ENCODE measurements around the gene MFNG. TPM values are rescaled to one million over a fixed set of nuclear protein-coding genes. Genes with fewer than 3 reads are reported as not detected.

MFNG gene
- total and polyA plus RNA-seq, 2 donors (not counting 1 experiment from before 2014, with no cell fraction given) = 0.15 TPM; not detected in 1

GRCh38 chr22:37467391-37467955 lies 18.7 kb downstream of the MFNG start:
- H3K4me3 ChIP-seq (replicated peaks in 1 of 4; ENCODE audit: control extremely low read depth in 1 of 4, insufficient read depth in 1 of 4, low read depth in 3 of 4, low read length in 4 of 4) = no peak overlapping the region
- DNase-seq (ENCODE audit: low read depth in 2 of 2) = no peak
- H3K9me3 ChIP-seq (ENCODE audit: control insufficient read depth, insufficient read depth, low read depth, low read length) = no peaks in the 10 kb centered on the region
- H4K20me1 ChIP-seq (ENCODE audit: control insufficient read depth, extremely low read depth, insufficient read depth, low read length) = no peaks in the 10 kb centered on the region
- no peak for TF ChIP-seq EZH2 (IDR thresholded peaks at IDR 0.05; ENCODE audit: low read length, missing control alignments)
- no peak for TF ChIP-seq CTCF (conservative IDR thresholded peaks at IDR 0.05 in 1 of 2, IDR thresholded peaks at IDR 0.05 in 1 of 2; ENCODE audit: low read depth in 1 of 2, low read length in 2 of 2)
- no peak overlapping the region for H3K27ac ChIP-seq (ENCODE audit: insufficient read depth, low read length)
- no peak overlapping the region for H3K4me2 ChIP-seq (ENCODE audit: extremely low read depth, insufficient read depth, low read length)
- H3K4me1 ChIP-seq (ENCODE audit: control insufficient read depth, extremely low read depth, insufficient read depth, low read length) = no peaks in the 10 kb centered on the region
- no peaks in the 10 kb centered on the region for H3K36me3 ChIP-seq (ENCODE audit: control insufficient read depth, insufficient read depth, low read length)
- no peak overlapping the region for H2AFZ ChIP-seq (ENCODE audit: low read length)
- H3K27me3 ChIP-seq (ENCODE audit: control insufficient read depth, insufficient read depth, low read length) = peaks cover 22% of the 10 kb centered on the region
- H3K9ac ChIP-seq (ENCODE audit: insufficient read depth, low read length) = no peak overlapping the region
- H3K79me2 ChIP-seq (ENCODE audit: control insufficient read depth, insufficient read depth, low read length) = no peaks in the 10 kb centered on the region

GRCh38 chr22:37464181-37464580 lies 22.0 kb downstream of the MFNG start:
- H3K9ac ChIP-seq (ENCODE audit: insufficient read depth, low read length) = no peak overlapping the region
- H3K4me2 ChIP-seq (ENCODE audit: extremely low read depth, insufficient read depth, low read length) = no peak overlapping the region
- H3K79me2 ChIP-seq (ENCODE audit: control insufficient read depth, insufficient read depth, low read length) = no peaks in the 10 kb centered on the region
- TF ChIP-seq EZH2 (IDR thresholded peaks at IDR 0.05; ENCODE audit: low read length, missing control alignments) (no peak), CTCF (conservative IDR thresholded peaks at IDR 0.05 in 1 of 2, IDR thresholded peaks at IDR 0.05 in 1 of 2; ENCODE audit: low read depth in 1 of 2, low read length in 2 of 2) (no peak)
- no peak overlapping the region for H3K27ac ChIP-seq (ENCODE audit: insufficient read depth, low read length)
- H3K27me3 ChIP-seq (ENCODE audit: control insufficient read depth, insufficient read depth, low read length) = peaks cover 15% of the 10 kb centered on the region
- H4K20me1 ChIP-seq (ENCODE audit: control insufficient read depth, extremely low read depth, insufficient read depth, low read length) = no peaks in the 10 kb centered on the region
- H3K9me3 ChIP-seq (ENCODE audit: control insufficient read depth, insufficient read depth, low read depth, low read length) = no peaks in the 10 kb centered on the region
- no peak overlapping the region for H2AFZ ChIP-seq (ENCODE audit: low read length)
- no peaks in the 10 kb centered on the region for H3K36me3 ChIP-seq (ENCODE audit: control insufficient read depth, insufficient read depth, low read length)
- peak in 1 of 2 donors; percentile 36 for DNase-seq (ENCODE audit: low read depth in 2 of 2)
- no peaks in the 10 kb centered on the region for H3K4me1 ChIP-seq (ENCODE audit: control insufficient read depth, extremely low read depth, insufficient read depth, low read length)
- no peak overlapping the region for H3K4me3 ChIP-seq (replicated peaks in 1 of 4; ENCODE audit: control extremely low read depth in 1 of 4, insufficient read depth in 1 of 4, low read depth in 3 of 4, low read length in 4 of 4)

- H3K79me2 ChIP-seq (ENCODE audit: control insufficient read depth, insufficient read depth, low read length) = no peaks in the 10 kb centered on the region
- no peaks in the 10 kb centered on the region for H4K20me1 ChIP-seq (ENCODE audit: control insufficient read depth, extremely low read depth, insufficient read depth, low read length)
- DNase-seq (ENCODE audit: low read depth in 2 of 2) = peak in 1 of 2 donors; percentile 42
Measured at GRCh38 chr22:37462983-37463382, 23.2 kb downstream of the MFNG start.

More at GRCh38 chr22:37462983-37463382, 23.2 kb downstream of the MFNG start:
- no peak for TF ChIP-seq EZH2 (IDR thresholded peaks at IDR 0.05; ENCODE audit: low read length, missing control alignments)
- no peak for TF ChIP-seq CTCF (conservative IDR thresholded peaks at IDR 0.05 in 1 of 2, IDR thresholded peaks at IDR 0.05 in 1 of 2; ENCODE audit: low read depth in 1 of 2, low read length in 2 of 2)
- Histone ChIP-seq H3K4me3 (replicated peaks in 1 of 4; ENCODE audit: control extremely low read depth in 1 of 4, insufficient read depth in 1 of 4, low read depth in 3 of 4, low read length in 4 of 4) (no peak overlapping the region), H3K27me3 (ENCODE audit: control insufficient read depth, insufficient read depth, low read length) (peaks cover 16% of the 10 kb centered on the region), H3K9ac (ENCODE audit: insufficient read depth, low read length) (no peak overlapping the region), H2AFZ (ENCODE audit: low read length) (no peak overlapping the region), H3K9me3 (ENCODE audit: control insufficient read depth, insufficient read depth, low read depth, low read length) (no peaks in the 10 kb centered on the region), H3K36me3 (ENCODE audit: control insufficient read depth, insufficient read depth, low read length) (no peaks in the 10 kb centered on the region), H3K27ac (ENCODE audit: insufficient read depth, low read length) (no peak overlapping the region), H3K4me1 (ENCODE audit: control insufficient read depth, extremely low read depth, insufficient read depth, low read length) (no peaks in the 10 kb centered on the region), H3K4me2 (ENCODE audit: extremely low read depth, insufficient read depth, low read length) (no peak overlapping the region)
